ENCODE results near the gene RPL35.

DNA sequence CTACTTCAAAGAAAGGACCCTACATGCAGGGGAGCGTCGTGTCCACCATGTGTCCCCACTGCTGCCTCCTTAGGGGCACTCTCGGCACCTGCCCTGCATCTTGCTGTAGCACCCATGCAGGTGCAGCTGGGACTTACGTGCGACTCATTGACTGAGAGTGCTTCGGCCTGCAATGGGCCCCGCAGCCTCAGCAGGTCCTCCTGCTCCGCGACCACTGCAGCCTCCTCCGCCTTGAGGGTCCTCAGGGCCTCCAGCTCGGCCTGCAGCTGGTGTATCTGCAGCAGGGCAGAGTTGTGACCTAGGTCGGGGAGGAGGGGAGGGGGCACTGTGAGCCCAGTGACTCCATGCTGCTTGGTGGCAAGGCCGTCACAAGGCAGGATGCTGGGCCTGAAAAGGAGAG is 27.2 kb upstream of the RPL35 start:
- TF ChIP-seq, protein P1, sequence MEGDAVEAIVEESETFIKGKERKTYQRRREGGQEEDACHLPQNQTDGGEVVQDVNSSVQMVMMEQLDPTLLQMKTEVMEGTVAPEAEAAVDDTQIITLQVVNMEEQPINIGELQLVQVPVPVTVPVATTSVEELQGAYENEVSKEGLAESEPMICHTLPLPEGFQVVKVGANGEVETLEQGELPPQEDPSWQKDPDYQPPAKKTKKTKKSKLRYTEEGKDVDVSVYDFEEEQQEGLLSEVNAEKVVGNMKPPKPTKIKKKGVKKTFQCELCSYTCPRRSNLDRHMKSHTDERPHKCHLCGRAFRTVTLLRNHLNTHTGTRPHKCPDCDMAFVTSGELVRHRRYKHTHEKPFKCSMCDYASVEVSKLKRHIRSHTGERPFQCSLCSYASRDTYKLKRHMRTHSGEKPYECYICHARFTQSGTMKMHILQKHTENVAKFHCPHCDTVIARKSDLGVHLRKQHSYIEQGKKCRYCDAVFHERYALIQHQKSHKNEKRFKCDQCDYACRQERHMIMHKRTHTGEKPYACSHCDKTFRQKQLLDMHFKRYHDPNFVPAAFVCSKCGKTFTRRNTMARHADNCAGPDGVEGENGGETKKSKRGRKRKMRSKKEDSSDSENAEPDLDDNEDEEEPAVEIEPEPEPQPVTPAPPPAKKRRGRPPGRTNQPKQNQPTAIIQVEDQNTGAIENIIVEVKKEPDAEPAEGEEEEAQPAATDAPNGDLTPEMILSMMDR (IDR thresholded peaks at IDR 0.05) = no peak
- TF ChIP-seq POLR2A (IDR thresholded peaks at IDR 0.05) = no peak
